ENCODE results near the gene PSTPIP2. TPM values are rescaled to one million over a fixed set of nuclear protein-coding genes. Genes with fewer than 3 reads are reported as not detected.

PSTPIP2 gene
- total and polyA plus RNA-seq, 2 of the 13 experiments (the other 11 are each of a cell fraction or from before 2014, with no cell fraction given) = 0.25 to 0.27 TPM

- TF ChIP-seq ZNF687 (CRISPR knock-in tag; IDR thresholded peaks at IDR 0.05) (peak; percentile 91), CSRNP2 (CRISPR knock-in tag; conservative IDR thresholded peaks at IDR 0.05; ENCODE audit: low read depth) (no peak), CREB3 (CRISPR knock-in tag; IDR thresholded peaks at IDR 0.05) (peak; percentile 14; the same call in 1 of the 2 replicates), ARID2 (CRISPR knock-in tag; IDR thresholded peaks at IDR 0.05; ENCODE audit: borderline replicate concordance) (0 out of 2 replicates have a peak, but pooled peaks have one; percentile 70), ZNF10 (CRISPR knock-in tag; IDR thresholded peaks at IDR 0.05; ENCODE audit: borderline replicate concordance, low read depth) (no peak), ZNF562 (CRISPR knock-in tag; IDR thresholded peaks at IDR 0.05; ENCODE audit: borderline replicate concordance) (no peak), ZNF354B (CRISPR knock-in tag; IDR thresholded peaks at IDR 0.05) (no peak), HOXA7 (CRISPR knock-in tag; IDR thresholded peaks at IDR 0.05) (no peak), ZNF24 (IDR thresholded peaks at IDR 0.05) (no peak), CHD4 (IDR thresholded peaks at IDR 0.05; ENCODE audit: borderline replicate concordance, low read length) (no peak), KDM1A (CRISPR knock-in tag; IDR thresholded peaks at IDR 0.05) (no peak), KAT7 (CRISPR knock-in tag; IDR thresholded peaks at IDR 0.05; ENCODE audit: borderline replicate concordance) (peak; percentile 64; the same call in 1 of the 2 replicates), ZNF383 (CRISPR knock-in tag; IDR thresholded peaks at IDR 0.05; ENCODE audit: borderline replicate concordance) (no peak), ZNF598 (CRISPR knock-in tag; IDR thresholded peaks at IDR 0.05; ENCODE audit: borderline replicate concordance) (no peak), GMEB2 (CRISPR knock-in tag; IDR thresholded peaks at IDR 0.05; ENCODE audit: low read depth) (no peak; the same call in 1 of the 2 replicates), FOXM1 (CRISPR knock-in tag; IDR thresholded peaks at IDR 0.05) (no peak), REXO4 (CRISPR knock-in tag; IDR thresholded peaks at IDR 0.05; ENCODE audit: borderline replicate concordance) (no peak), ZNF33A (CRISPR knock-in tag; IDR thresholded peaks at IDR 0.05; ENCODE audit: borderline replicate concordance) (no peak), SNAPC2 (CRISPR knock-in tag; IDR thresholded peaks at IDR 0.05) (0 out of 2 replicates have a peak, but pooled peaks have one; percentile 16), ZNF441 (CRISPR knock-in tag; IDR thresholded peaks at IDR 0.05; ENCODE audit: borderline replicate concordance) (peak; percentile 41), KLF15 (CRISPR knock-in tag; IDR thresholded peaks at IDR 0.05; ENCODE audit: borderline replicate concordance) (no peak)
These were observed 25.9 kb upstream of the PSTPIP2 start, which contains the start of gene ATP5F1A (continued) for GRCh38 chr18:46097801-46098615.

Measured in HepG2 (cell line).